OCI-LY7 (cell line): Measurements from ENCODE around the gene SNRPN. TPM values are rescaled to one million over a fixed set of nuclear protein-coding genes. Genes with fewer than 3 reads are reported as not detected.
"Not testable (repeated sequence)": the region's sequence is repeated elsewhere in the genome, so short reads cannot be mapped to it uniquely, and the experiment has no call there.

Source experiments
- BruUV-seq: library from RNA; stranded (reverse); fragments of 400-500 nt; replicated peaks from 2 replicates; lab custom pipeline; 2021; lab: Mats Ljungman, UMichigan
- CTCF ChIA-PET: fragments of 300-600 bp; sonication (Branson Sonifier 250); formaldehyde crosslinking; loops from one replicate; lab custom pipeline; 2022; ENCODE audit warnings: antibody characterized with exemption; ENCODE audit not compliant: unreplicated experiment; lab: Charles Lee
- POLR2A ChIA-PET: fragments of 300-600 bp; sonication (Branson Sonifier 250); formaldehyde crosslinking; loops from one replicate; lab custom pipeline; 2022; ENCODE audit warnings: antibody characterized with exemption; lab: Charles Lee
- DNase-seq: peaks from one replicate; pipeline ENCODE4 v3.0.0-alpha.2; 2015; ENCODE audit warnings: low spot score
- H2AFZ ChIP-seq: fragments of 200-600 bp; sonication (generic), shearing (Covaris generic); 2 replicates; pipeline ENCODE4 v1.6.1; 2014; ENCODE audit warnings: mild to moderate bottlenecking, antibody characterized with exemption, low read length, moderate library complexity
- H3K27ac ChIP-seq: fragments of 200-600 bp; sonication (generic); 2 replicates; pipeline ENCODE4 v1.5.1; 2014; ENCODE audit warnings: mixed run types, low read depth, mild to moderate bottlenecking, moderate library complexity, low read length, inconsistent platforms; ENCODE audit not compliant: poor library complexity, severe bottlenecking
- H3K36me3 ChIP-seq: fragments of 200-600 bp; sonication (generic); 2 replicates; pipeline ENCODE4 v1.6.1; 2014; ENCODE audit warnings: mild to moderate bottlenecking, antibody characterized with exemption, low read length, moderate library complexity, mixed read lengths; ENCODE audit not compliant: insufficient read depth
- H3K4me1 ChIP-seq: fragments of 200-600 bp; sonication (generic); 2 replicates; pipeline ENCODE4 v1.5.1; 2014; ENCODE audit warnings: mild to moderate bottlenecking, low read length; ENCODE audit not compliant: insufficient read depth, poor library complexity, severe bottlenecking
- H3K4me2 ChIP-seq: fragments of 200-600 bp; sonication (generic); 2 replicates; pipeline ENCODE4 v1.6.1; 2014; ENCODE audit warnings: mild to moderate bottlenecking, low read length
- H3K4me3 ChIP-seq: fragments of 200-600 bp; sonication (generic); 2 replicates; pipeline ENCODE4 v1.5.1; 2014; ENCODE audit warnings: mild to moderate bottlenecking, low read depth, low read length; ENCODE audit not compliant: poor library complexity, severe bottlenecking
- H3K79me2 ChIP-seq: fragments of 200-600 bp; sonication (generic); 2 replicates; pipeline ENCODE4 v1.6.1; 2016; ENCODE audit warnings: low read depth, mild to moderate bottlenecking, low read length, moderate library complexity, mixed read lengths; ENCODE audit not compliant: insufficient read depth
- H3K9me2 ChIP-seq: fragments of 200-600 bp; sonication (generic); 2 replicates; pipeline ENCODE4 v1.6.1; 2016; ENCODE audit warnings: mild to moderate bottlenecking, low read length, mixed read lengths; ENCODE audit not compliant: insufficient read depth
- H3K9me3 ChIP-seq: fragments of 200-600 bp; sonication (generic); 2 replicates; pipeline ENCODE4 v1.6.1; 2014; ENCODE audit warnings: mild to moderate bottlenecking, mixed run types, low read length, mixed read lengths
- H4K20me1 ChIP-seq: fragments of 200-600 bp; sonication (generic); 2 replicates; pipeline ENCODE4 v1.6.1; 2014; ENCODE audit warnings: mild to moderate bottlenecking, antibody characterized with exemption, low read length, moderate library complexity, mixed read lengths; ENCODE audit not compliant: insufficient read depth
- EZH2phosphoT487 ChIP-seq: fragments of 200-600 bp; sonication (generic); IDR thresholded peaks from 2 replicates; pipeline ENCODE4 v1.6.1; 2018; ENCODE audit warnings: low read depth, borderline replicate concordance, mild to moderate bottlenecking, mixed run types, antibody characterized with exemption, low read length, moderate library complexity, mixed read lengths
- intact Hi-C: fragments of 100-400 bp; cut with micrococcal nuclease; formaldehyde crosslinking; loops from one replicate; pipeline ENCODE4 v1.10.0; 2022; ENCODE audit not compliant: unreplicated experiment
- total RNA-seq, 2 experiments: library from RNA; depleted of rRNA in 1 of 2; stranded (reverse); fragments of >200 nt in 1 of 2; shearing (Covaris generic) in 1 of 2; gene quantifications; 2 replicates each; pipeline ENCODE4 v1.2.3, GENCODE V29; 2014 to 2022
- TF ChIP-seq, protein P1 (sequence below): fragments of 200-600 bp; sonication (generic); conservative IDR thresholded peaks from 2 replicates; pipeline ENCODE4 v1.5.1; 2014; ENCODE audit warnings: mild to moderate bottlenecking, antibody characterized with exemption, low read length, moderate library complexity, mixed read lengths

The SNRPN gene
- total RNA-seq, 2 experiments from 2014 or later: 26.8 TPM; not detected in 1

DNA sequence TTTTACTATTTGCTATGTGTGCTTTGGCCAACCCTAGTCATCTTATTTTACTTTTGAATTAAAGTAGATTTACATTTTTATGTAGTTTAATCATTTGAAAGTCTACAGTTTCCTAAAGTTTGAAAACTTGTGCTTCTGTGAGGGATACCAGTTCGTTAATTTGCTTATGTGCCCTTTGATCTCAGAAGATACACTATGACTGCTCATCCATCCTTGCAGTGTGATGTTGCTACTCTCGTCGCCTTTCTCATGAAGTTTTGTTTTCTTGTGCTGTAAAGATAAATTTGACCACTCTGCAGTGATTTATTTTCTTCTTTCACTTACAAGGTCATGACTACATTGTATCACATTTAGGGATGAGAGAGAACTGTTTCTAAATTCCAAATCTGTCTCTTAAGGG, 16.3 kb downstream of the SNRPN start:
- TF ChIP-seq EZH2phosphoT487: no peak
- TF ChIP-seq, protein P1, sequence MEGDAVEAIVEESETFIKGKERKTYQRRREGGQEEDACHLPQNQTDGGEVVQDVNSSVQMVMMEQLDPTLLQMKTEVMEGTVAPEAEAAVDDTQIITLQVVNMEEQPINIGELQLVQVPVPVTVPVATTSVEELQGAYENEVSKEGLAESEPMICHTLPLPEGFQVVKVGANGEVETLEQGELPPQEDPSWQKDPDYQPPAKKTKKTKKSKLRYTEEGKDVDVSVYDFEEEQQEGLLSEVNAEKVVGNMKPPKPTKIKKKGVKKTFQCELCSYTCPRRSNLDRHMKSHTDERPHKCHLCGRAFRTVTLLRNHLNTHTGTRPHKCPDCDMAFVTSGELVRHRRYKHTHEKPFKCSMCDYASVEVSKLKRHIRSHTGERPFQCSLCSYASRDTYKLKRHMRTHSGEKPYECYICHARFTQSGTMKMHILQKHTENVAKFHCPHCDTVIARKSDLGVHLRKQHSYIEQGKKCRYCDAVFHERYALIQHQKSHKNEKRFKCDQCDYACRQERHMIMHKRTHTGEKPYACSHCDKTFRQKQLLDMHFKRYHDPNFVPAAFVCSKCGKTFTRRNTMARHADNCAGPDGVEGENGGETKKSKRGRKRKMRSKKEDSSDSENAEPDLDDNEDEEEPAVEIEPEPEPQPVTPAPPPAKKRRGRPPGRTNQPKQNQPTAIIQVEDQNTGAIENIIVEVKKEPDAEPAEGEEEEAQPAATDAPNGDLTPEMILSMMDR: no peak
- DNase-seq: no peak
- POLR2A ChIA-PET: no interaction called here

DNA sequence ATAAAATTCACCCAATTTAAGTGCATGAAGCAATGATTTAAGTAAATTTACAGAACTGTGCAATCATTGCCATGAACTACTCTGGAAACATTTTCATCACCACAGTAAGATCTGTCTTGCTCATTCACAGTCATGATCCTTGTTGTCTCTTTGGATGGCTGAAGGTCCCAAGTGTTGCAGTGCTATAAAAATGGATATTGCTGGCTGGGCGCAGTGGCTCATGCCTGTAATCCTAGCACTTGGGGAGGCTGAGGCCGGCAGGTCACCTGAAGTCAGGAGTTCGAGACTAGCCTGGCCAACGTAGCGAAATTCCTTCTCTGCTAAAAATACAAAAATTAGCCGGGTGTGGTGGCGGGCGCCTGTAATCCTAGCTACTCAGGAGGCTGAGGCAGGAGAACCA, 17.0 kb downstream of the SNRPN start:
- CTCF ChIA-PET: no interaction called here
- no peak overlapping the region for H3K4me2 ChIP-seq
- POLR2A ChIA-PET: no interaction called here
- BruUV-seq: no TSS peak
- H2AFZ ChIP-seq: no peak overlapping the region
- no peaks in the 10 kb centered on the region for H4K20me1 ChIP-seq
- H3K4me3 ChIP-seq: no peak overlapping the region
- intact Hi-C loops: no loop called here
- H3K4me1 ChIP-seq: no peaks in the 10 kb centered on the region
- H3K79me2 ChIP-seq: no peaks in the 10 kb centered on the region
- no peaks in the 10 kb centered on the region for H3K9me2 ChIP-seq
- TF ChIP-seq, protein P1: no peak
- no peak for TF ChIP-seq EZH2phosphoT487
- DNase-seq: no peak
- no peaks in the 10 kb centered on the region for H3K36me3 ChIP-seq
- peaks cover 4% of the 10 kb centered on the region; the same call in 1 of the 2 replicates for H3K9me3 ChIP-seq
- H3K27ac ChIP-seq: no peak overlapping the region

More for the DNA sequence above, 16.3 kb downstream of the SNRPN start:
- H3K9me3 ChIP-seq: peaks cover 4% of the 10 kb centered on the region; the same call in 1 of the 2 replicates
- no peak overlapping the region for H3K4me2 ChIP-seq
- H2AFZ ChIP-seq: no peak overlapping the region
- BruUV-seq: no TSS peak
- CTCF ChIA-PET: no interaction called here
- no peaks in the 10 kb centered on the region for H3K79me2 ChIP-seq
- no peaks in the 10 kb centered on the region for H4K20me1 ChIP-seq
- intact Hi-C loops: no loop called here
- no peaks in the 10 kb centered on the region for H3K9me2 ChIP-seq
- H3K36me3 ChIP-seq: no peaks in the 10 kb centered on the region
- no peak overlapping the region for H3K4me3 ChIP-seq
- H3K27ac ChIP-seq: no peak overlapping the region
- H3K4me1 ChIP-seq: no peaks in the 10 kb centered on the region

DNA sequence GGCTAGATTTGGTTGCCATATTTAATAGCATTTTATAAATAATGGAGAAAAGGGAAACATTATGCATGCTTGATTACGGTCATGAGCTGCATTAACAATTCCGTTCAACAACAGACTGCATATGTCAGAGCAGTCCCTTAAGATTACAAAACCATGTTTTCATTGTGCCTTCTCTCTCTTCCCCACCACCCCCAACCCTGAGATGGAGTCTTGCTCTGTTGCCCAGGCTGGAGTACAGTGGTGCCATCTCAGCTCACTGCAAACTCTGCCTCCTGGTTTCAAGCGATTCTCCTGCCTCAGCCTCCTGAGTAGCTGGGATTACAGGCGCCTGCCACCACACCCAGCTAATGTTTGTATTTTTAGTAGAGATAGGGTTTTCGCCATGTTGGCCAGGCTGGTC, 17.9 kb downstream of the SNRPN start:
- H3K9me3 ChIP-seq, H3K4me3 ChIP-seq, H3K4me1 ChIP-seq, H3K36me3 ChIP-seq, H3K79me2 ChIP-seq, H3K9me2 ChIP-seq, intact Hi-C loops, H3K4me2 ChIP-seq, DNase-seq, H3K27ac ChIP-seq, BruUV-seq, POLR2A ChIA-PET, H4K20me1 ChIP-seq, H2AFZ ChIP-seq, CTCF ChIA-PET: not testable (repeated sequence)
